Left lung (tissue), 10 donors: ENCODE data around the gene MYL5. TPM values are rescaled to one million over a fixed set of nuclear protein-coding genes. Genes with fewer than 3 reads are reported as not detected.
A peak's percentile ranks its signal among the peaks of the same experiment; 100 is the strongest.

Source experiments
- ATAC-seq: fragments of 200-7000 bp; cut with Tn5 transposase; one replicate; pipeline ENCODE4 v1.9.1; 2020; ENCODE audit warnings: moderate library complexity
- DNase-seq, 4 donors: peaks; one replicate each; pipeline ENCODE4 v3.0.0-alpha.2; 2013 to 2020
- H3K27ac ChIP-seq, 2 donors: fragments of 200-600 bp; sonication (generic) in 1 of 2; one replicate each; pipeline versions ENCODE4 v1.5.0 to v1.8.0; 2020 to 2021
- H3K27me3 ChIP-seq, 2 donors: fragments of 200-600 bp; sonication (generic) in 1 of 2; one replicate each; pipeline versions ENCODE4 v1.5.0 to v1.8.0; 2020 to 2021
- H3K36me3 ChIP-seq, 2 donors: fragments of 200-600 bp; sonication (generic) in 1 of 2; one replicate each; pipeline versions ENCODE4 v1.5.0 to v1.8.0; 2020 to 2021
- H3K4me1 ChIP-seq, 2 donors: fragments of 200-600 bp; one replicate each; pipeline ENCODE4 v1.8.0; 2021
- H3K4me3 ChIP-seq, 2 donors: fragments of 200-600 bp; sonication (generic) in 1 of 2; one replicate each; pipeline versions ENCODE4 v1.5.0 to v1.8.0; 2020 to 2021; ENCODE audit warnings: mild to moderate bottlenecking in 1 of 2
- H3K9me3 ChIP-seq, 2 donors: fragments of 200-600 bp; sonication (generic) in 1 of 2; one replicate each; pipeline versions ENCODE4 v1.5.0 to v1.8.0; 2020 to 2021
- intact Hi-C, 2 donors: fragments of 100-400 bp; cut with DNase I; formaldehyde crosslinking; loops; one replicate each; pipeline versions ENCODE4 v1.11.2 to v1.14.2; 2022
- polyA plus RNA-seq, 6 donors: library from polyadenylated mRNA; unstranded; fragments of 120-200 nt; gene quantifications; one replicate each; pipeline ENCODE4 v1.2.1, GENCODE V29; 2013; ENCODE audit not compliant: insufficient read length in 6 of 6
- total RNA-seq, 2 donors: library from RNA; stranded (reverse); fragmentation: NEBNext Ultra II Directional; extraction: Animal tissue kit (Norgen Biotek cat#: 25700); gene quantifications; one replicate each; pipeline ENCODE4 v1.2.1, GENCODE V29; 2021
- TF ChIP-seq, protein P1 (sequence below), 2 donors: fragments of 200-600 bp; sonication (generic) in 1 of 2; IDR thresholded peaks; one replicate each; pipeline versions ENCODE4 v1.5.0 to v1.8.0; 2021; ENCODE audit warnings: antibody characterized with exemption in 2 of 2
- donor health status: DM: no; HTN: yes; CAD: no.
- donor health status: DM: no; HTN: no; CAD: no.

The MYL5 gene
- total and polyA plus RNA-seq, 8 donors = 7.8 to 23.2 (median 17.5) TPM

GRCh38 chr4:657834-658667 is 16.3 kb upstream of the MYL5 start:
- no peak for ATAC-seq
- TF ChIP-seq, protein P1, sequence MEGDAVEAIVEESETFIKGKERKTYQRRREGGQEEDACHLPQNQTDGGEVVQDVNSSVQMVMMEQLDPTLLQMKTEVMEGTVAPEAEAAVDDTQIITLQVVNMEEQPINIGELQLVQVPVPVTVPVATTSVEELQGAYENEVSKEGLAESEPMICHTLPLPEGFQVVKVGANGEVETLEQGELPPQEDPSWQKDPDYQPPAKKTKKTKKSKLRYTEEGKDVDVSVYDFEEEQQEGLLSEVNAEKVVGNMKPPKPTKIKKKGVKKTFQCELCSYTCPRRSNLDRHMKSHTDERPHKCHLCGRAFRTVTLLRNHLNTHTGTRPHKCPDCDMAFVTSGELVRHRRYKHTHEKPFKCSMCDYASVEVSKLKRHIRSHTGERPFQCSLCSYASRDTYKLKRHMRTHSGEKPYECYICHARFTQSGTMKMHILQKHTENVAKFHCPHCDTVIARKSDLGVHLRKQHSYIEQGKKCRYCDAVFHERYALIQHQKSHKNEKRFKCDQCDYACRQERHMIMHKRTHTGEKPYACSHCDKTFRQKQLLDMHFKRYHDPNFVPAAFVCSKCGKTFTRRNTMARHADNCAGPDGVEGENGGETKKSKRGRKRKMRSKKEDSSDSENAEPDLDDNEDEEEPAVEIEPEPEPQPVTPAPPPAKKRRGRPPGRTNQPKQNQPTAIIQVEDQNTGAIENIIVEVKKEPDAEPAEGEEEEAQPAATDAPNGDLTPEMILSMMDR (IDR thresholded peaks at IDR 0.05) = no peak
- peak in 2 of 4 donors; percentile 32 to 67 for DNase-seq
- H3K4me3 ChIP-seq = no peak overlapping the region
- H3K4me1 ChIP-seq = no peaks in the 10 kb centered on the region
- no peaks in the 10 kb centered on the region for H3K9me3 ChIP-seq
- intact Hi-C loops = no loop called here
- H3K27ac ChIP-seq = no peak overlapping the region
- no peaks in the 10 kb centered on the region for H3K36me3 ChIP-seq
- H3K27me3 ChIP-seq = peaks cover 0 to 41% of the 10 kb centered on the region in 2 donors

GRCh38 chr4:658681-659667 is 15.4 kb upstream of the MYL5 start:
- TF ChIP-seq, protein P1 (IDR thresholded peaks at IDR 0.05) = no peak
- Histone ChIP-seq H3K4me3 (no peak overlapping the region), H3K9me3 (no peaks in the 10 kb centered on the region), H3K36me3 (no peaks in the 10 kb centered on the region), H3K27ac (no peak overlapping the region), H3K4me1 (peaks cover 0 to 1% of the 10 kb centered on the region in 2 donors), H3K27me3 (peaks cover 0 to 40% of the 10 kb centered on the region in 2 donors)
- intact Hi-C loops = no loop called here
- ATAC-seq (no peak), DNase-seq (peak in 2 of 4 donors; percentile 26 to 74)

- H3K27me3 ChIP-seq = peaks cover 0 to 31% of the 10 kb centered on the region in 2 donors
- no peak for ATAC-seq
- TF ChIP-seq, protein P1 (IDR thresholded peaks at IDR 0.05) = no peak
Observed at GRCh38 chr4:659851-660250, 14.5 kb upstream of the MYL5 start.

DNA sequence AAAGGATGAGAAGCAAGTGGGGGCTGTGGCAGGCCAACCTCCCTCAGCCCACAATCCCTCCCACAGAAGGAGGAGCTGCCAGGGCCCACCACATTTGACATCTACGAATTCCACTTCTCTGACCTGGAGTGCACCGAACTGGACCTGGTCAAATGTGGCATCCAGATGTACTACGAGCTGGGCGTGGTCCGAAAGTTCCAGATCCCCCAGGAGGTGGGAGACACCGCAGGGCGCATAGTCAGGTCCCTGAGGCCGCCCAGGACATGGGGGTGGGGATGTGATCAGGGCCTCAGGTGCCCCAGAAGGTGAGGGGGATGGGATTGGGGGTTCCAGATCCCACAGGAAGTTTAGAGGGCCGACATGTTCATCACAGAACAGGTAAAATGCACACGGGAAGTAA is 13.9 kb upstream of the MYL5 start:
- no peak for ATAC-seq
- H3K36me3 ChIP-seq = no peaks in the 10 kb centered on the region
- H3K27me3 ChIP-seq = peaks cover 0 to 25% of the 10 kb centered on the region in 2 donors
- DNase-seq = no peak
- H3K9me3 ChIP-seq = no peaks in the 10 kb centered on the region
- intact Hi-C loops = no loop called here
- TF ChIP-seq, protein P1 (IDR thresholded peaks at IDR 0.05) = no peak
- no peak overlapping the region for H3K4me3 ChIP-seq
- no peak overlapping the region for H3K27ac ChIP-seq
- H3K4me1 ChIP-seq = peaks cover 0 to 13% of the 10 kb centered on the region in 2 donors

More at GRCh38 chr4:659851-660250, 14.5 kb upstream of the MYL5 start:
- H3K4me3 ChIP-seq = no peak overlapping the region
- no peak for DNase-seq
- intact Hi-C loops = no loop called here
- H3K4me1 ChIP-seq = peaks cover 0 to 10% of the 10 kb centered on the region in 2 donors
- no peaks in the 10 kb centered on the region for H3K9me3 ChIP-seq
- H3K36me3 ChIP-seq = no peaks in the 10 kb centered on the region
- H3K27ac ChIP-seq = no peak overlapping the region
